Stomach (tissue), 4 donors: ENCODE data around the gene BZW1.

Experiments used
- EP300 ChIP-seq: sonication (generic); formaldehyde crosslinking; IDR thresholded peaks from one replicate; pipeline ENCODE4 v1.6.1; 2017; ENCODE audit warnings: antibody characterized with exemption
- TF ChIP-seq, protein P1 (sequence below), 7 experiments: fragments of 450-650 bp in 4 of 7; fragments of 200-600 bp in 3 of 7; sonication (generic) in 3 of 7; IDR thresholded peaks; one replicate each; pipeline ENCODE4 v1.5.1; 2016 to 2019; ENCODE audit warnings: antibody characterized with exemption in 7 of 7, control low read depth in 2 of 7, mild to moderate bottlenecking in 1 of 7

DNA sequence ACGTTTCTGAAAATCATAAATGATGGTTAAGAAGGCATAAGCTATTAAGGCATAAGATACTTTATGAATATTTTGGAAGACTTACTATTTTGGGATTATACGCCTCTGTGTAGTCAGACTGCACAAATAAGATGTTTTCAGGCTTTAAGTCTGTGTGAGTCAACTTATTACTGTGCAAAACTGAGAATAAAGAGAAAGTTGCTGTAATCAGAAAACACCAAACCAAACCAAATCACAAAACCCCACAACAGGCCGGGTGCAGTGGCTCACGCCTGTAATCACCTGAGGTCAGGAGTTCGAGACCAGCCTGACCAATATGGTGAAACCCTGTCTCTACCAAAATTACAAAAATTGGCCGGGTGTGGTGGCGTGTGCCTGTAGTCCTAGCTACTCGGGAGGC is 45.1 kb downstream of the BZW1 start:
- TF ChIP-seq, protein P1, sequence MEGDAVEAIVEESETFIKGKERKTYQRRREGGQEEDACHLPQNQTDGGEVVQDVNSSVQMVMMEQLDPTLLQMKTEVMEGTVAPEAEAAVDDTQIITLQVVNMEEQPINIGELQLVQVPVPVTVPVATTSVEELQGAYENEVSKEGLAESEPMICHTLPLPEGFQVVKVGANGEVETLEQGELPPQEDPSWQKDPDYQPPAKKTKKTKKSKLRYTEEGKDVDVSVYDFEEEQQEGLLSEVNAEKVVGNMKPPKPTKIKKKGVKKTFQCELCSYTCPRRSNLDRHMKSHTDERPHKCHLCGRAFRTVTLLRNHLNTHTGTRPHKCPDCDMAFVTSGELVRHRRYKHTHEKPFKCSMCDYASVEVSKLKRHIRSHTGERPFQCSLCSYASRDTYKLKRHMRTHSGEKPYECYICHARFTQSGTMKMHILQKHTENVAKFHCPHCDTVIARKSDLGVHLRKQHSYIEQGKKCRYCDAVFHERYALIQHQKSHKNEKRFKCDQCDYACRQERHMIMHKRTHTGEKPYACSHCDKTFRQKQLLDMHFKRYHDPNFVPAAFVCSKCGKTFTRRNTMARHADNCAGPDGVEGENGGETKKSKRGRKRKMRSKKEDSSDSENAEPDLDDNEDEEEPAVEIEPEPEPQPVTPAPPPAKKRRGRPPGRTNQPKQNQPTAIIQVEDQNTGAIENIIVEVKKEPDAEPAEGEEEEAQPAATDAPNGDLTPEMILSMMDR (IDR thresholded peaks at IDR 0.05) = no peak
- TF ChIP-seq EP300 = no peak
